SK-N-SH (cell line): ENCODE measurements around the gene MANEAL.

Experiments
- EZH2phosphoT487 ChIP-seq: fragments of 200-600 bp; sonication (generic); IDR thresholded peaks from 2 replicates; pipeline ENCODE4 v1.6.1; 2017; ENCODE audit warnings: low read depth, mixed run types, mild to moderate bottlenecking, antibody characterized with exemption, moderate library complexity, borderline replicate concordance
- FOXM1 ChIP-seq: IDR thresholded peaks from 2 replicates; pipeline ENCODE4 v1.4.0; 2012; ENCODE audit warnings: low read depth, mild to moderate bottlenecking
- NFIC ChIP-seq: IDR thresholded peaks from 2 replicates; pipeline ENCODE4 v1.4.0; 2012; ENCODE audit warnings: borderline replicate concordance
- NRF1 ChIP-seq: IDR thresholded peaks from 2 replicates; pipeline ENCODE4 v1.6.1; 2012; ENCODE audit warnings: low read depth, mild to moderate bottlenecking, low read length
- POLR2AphosphoS5 ChIP-seq: IDR thresholded peaks from 2 replicates; pipeline ENCODE4 v1.6.1; 2012; ENCODE audit warnings: low read depth, low read length
- RAD21 ChIP-seq: IDR thresholded peaks from 2 replicates; pipeline ENCODE4 v1.6.1; 2012; ENCODE audit warnings: mild to moderate bottlenecking, low read length
- RXRA ChIP-seq: IDR thresholded peaks from 2 replicates; pipeline ENCODE4 v1.4.0; 2012; ENCODE audit warnings: low read depth, mild to moderate bottlenecking, borderline replicate concordance
- TEAD4 ChIP-seq: IDR thresholded peaks from 2 replicates; pipeline ENCODE4 v1.4.0; 2012; ENCODE audit warnings: mild to moderate bottlenecking, borderline replicate concordance; ENCODE audit not compliant: insufficient read depth
- YY1 ChIP-seq: IDR thresholded peaks from 2 replicates; pipeline ENCODE4 v1.4.0; 2012; ENCODE audit warnings: low read depth, mild to moderate bottlenecking
- TF ChIP-seq, protein P1 (sequence below): IDR thresholded peaks from 2 replicates; pipeline ENCODE4 v1.4.0; 2012; ENCODE audit warnings: low read depth
- TF ChIP-seq, protein P2 (sequence below): fragments of 200-600 bp; sonication (generic); IDR thresholded peaks from 2 replicates; pipeline ENCODE4 v1.6.1; 2017; ENCODE audit warnings: antibody characterized with exemption, mild to moderate bottlenecking, moderate library complexity
- TF ChIP-seq, protein P3 (sequence below): fragments of 150-350 bp; IDR thresholded peaks from 2 replicates; pipeline ENCODE4 v1.6.1; 2017; ENCODE audit warnings: antibody characterized with exemption, low read length, low read depth, borderline replicate concordance

DNA sequence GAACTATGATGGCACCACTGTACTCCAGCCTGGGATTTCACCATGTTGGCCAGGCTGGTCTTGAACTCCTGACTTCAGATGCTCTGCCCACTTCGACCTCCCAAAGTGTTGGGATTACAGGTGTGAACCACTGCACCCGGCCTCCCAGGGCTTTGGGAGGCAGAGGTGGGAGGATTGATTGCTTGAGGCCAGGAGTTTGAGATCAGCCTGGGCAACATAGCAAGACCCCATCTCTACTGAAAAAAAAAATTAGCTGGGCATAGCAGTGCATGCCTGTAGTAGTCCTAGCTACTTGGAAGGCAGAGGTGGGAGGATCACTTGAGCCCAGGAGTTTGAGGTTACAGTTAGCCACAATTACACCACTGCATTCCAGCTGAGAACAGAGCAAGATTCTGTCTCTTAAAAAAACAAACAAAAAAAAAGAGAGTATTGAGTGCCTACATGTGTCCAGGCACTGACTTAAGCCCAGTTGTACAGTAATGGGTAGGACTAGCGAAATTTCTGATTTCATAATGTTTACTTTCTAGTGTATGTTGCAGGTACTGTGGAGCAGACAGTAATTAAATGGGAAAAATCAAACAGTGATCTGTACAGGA, 4.2 kb downstream of the MANEAL start:
- TF ChIP-seq POLR2AphosphoS5 (no peak), NRF1 (no peak), YY1 (no peak), NFIC (no peak), TEAD4 (no peak), EZH2phosphoT487 (no peak), RAD21 (no peak), RXRA (no peak), FOXM1 (no peak)
- TF ChIP-seq, protein P1, sequence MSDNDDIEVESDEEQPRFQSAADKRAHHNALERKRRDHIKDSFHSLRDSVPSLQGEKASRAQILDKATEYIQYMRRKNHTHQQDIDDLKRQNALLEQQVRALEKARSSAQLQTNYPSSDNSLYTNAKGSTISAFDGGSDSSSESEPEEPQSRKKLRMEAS = no peak
- TF ChIP-seq, protein P2, sequence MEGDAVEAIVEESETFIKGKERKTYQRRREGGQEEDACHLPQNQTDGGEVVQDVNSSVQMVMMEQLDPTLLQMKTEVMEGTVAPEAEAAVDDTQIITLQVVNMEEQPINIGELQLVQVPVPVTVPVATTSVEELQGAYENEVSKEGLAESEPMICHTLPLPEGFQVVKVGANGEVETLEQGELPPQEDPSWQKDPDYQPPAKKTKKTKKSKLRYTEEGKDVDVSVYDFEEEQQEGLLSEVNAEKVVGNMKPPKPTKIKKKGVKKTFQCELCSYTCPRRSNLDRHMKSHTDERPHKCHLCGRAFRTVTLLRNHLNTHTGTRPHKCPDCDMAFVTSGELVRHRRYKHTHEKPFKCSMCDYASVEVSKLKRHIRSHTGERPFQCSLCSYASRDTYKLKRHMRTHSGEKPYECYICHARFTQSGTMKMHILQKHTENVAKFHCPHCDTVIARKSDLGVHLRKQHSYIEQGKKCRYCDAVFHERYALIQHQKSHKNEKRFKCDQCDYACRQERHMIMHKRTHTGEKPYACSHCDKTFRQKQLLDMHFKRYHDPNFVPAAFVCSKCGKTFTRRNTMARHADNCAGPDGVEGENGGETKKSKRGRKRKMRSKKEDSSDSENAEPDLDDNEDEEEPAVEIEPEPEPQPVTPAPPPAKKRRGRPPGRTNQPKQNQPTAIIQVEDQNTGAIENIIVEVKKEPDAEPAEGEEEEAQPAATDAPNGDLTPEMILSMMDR = no peak
- TF ChIP-seq, protein P3, sequence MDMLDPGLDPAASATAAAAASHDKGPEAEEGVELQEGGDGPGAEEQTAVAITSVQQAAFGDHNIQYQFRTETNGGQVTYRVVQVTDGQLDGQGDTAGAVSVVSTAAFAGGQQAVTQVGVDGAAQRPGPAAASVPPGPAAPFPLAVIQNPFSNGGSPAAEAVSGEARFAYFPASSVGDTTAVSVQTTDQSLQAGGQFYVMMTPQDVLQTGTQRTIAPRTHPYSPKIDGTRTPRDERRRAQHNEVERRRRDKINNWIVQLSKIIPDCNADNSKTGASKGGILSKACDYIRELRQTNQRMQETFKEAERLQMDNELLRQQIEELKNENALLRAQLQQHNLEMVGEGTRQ = no peak
